HuH-7 (cell line): ENCODE results near the gene TNS2.

ENCODE experiments used
- DNase-seq: peaks from one replicate; pipeline ENCODE4 v3.0.0; 2011; ENCODE audit warnings: low spot score

The TNS2 gene

DNA sequence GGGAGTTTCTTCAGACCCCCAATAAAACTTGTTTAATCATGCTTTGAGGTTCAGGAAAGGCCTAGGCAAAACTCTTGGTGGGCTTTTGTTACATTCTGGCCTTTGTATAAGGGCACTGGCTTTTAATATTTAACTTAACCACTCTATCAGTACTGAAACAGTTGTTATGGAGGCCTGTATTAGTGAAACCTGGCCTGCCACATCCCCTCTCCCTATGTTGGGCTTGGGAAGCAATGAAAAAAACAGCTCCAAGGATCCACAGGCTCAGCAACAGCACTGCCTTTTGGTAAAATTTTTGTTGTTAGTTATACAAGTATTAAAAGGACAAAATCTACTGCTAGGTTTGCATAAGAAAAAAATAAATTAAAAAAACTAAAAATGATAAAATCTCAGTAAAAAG is 64.1 kb downstream of the TNS2 start:
- no peak for DNase-seq
